Kidney epithelial cell (primary cell): Measurements from ENCODE around the gene BRI3. TPM values are rescaled to one million over a fixed set of nuclear protein-coding genes. Genes with fewer than 3 reads are reported as not detected.

Source experiments
- DNase-seq: peaks from one replicate; pipeline ENCODE4 v3.0.0-alpha.2; 2010; ENCODE audit warnings: low read depth
- H3K27me3 ChIP-seq: 2 replicates; pipeline ENCODE4 v1.6.0; 2011; ENCODE audit warnings: low read length; ENCODE audit not compliant: control insufficient read depth, insufficient read depth
- H3K36me3 ChIP-seq: 2 replicates; pipeline ENCODE4 v1.5.1; 2011; ENCODE audit warnings: low read length; ENCODE audit not compliant: control insufficient read depth, insufficient read depth
- H3K4me3 ChIP-seq: 2 replicates; pipeline ENCODE4 v1.5.1; 2011; ENCODE audit warnings: low read depth, mild to moderate bottlenecking, control low read depth, low read length
- total RNA-seq: library from RNA; depleted of rRNA; stranded (reverse); fragments of >200 nt; gene quantifications from 2 replicates; pipeline ENCODE4 v1.2.3, GENCODE V29; 2015
- TF ChIP-seq, protein P1 (sequence below): IDR thresholded peaks from 2 replicates; pipeline ENCODE4 v1.5.1; 2011; ENCODE audit warnings: mild to moderate bottlenecking, moderate library complexity, low read length, control low read depth, inconsistent platforms; ENCODE audit not compliant: insufficient read depth, poor library complexity, severe bottlenecking

Gene BRI3
- total RNA-seq, 1 donor from 2014 or later: 127 TPM

DNA sequence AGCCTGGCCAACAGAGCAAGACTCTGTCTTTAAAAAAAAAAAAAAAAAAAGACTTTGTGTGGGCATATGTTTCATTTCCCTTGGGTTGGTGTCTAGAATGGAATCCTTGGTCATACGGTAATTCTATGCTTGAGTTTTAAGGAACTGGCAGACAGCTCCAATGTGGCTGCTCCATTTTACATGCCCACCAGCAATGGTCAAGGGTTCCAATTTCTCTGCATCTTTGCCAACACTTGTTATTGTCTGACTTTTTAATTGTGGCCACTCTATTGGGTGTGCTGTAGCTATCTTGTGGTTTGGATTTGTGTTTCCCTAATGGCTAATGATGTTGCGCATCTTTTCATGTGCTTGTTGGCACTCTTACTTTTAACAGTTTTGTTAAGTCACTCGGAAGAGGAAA, 57.6 kb downstream of the BRI3 start:
- no peaks in the 10 kb centered on the region for H3K36me3 ChIP-seq
- no peak for DNase-seq
- TF ChIP-seq, protein P1, sequence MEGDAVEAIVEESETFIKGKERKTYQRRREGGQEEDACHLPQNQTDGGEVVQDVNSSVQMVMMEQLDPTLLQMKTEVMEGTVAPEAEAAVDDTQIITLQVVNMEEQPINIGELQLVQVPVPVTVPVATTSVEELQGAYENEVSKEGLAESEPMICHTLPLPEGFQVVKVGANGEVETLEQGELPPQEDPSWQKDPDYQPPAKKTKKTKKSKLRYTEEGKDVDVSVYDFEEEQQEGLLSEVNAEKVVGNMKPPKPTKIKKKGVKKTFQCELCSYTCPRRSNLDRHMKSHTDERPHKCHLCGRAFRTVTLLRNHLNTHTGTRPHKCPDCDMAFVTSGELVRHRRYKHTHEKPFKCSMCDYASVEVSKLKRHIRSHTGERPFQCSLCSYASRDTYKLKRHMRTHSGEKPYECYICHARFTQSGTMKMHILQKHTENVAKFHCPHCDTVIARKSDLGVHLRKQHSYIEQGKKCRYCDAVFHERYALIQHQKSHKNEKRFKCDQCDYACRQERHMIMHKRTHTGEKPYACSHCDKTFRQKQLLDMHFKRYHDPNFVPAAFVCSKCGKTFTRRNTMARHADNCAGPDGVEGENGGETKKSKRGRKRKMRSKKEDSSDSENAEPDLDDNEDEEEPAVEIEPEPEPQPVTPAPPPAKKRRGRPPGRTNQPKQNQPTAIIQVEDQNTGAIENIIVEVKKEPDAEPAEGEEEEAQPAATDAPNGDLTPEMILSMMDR: no peak
- no peak overlapping the region for H3K4me3 ChIP-seq
- H3K27me3 ChIP-seq: no peaks in the 10 kb centered on the region

DNA sequence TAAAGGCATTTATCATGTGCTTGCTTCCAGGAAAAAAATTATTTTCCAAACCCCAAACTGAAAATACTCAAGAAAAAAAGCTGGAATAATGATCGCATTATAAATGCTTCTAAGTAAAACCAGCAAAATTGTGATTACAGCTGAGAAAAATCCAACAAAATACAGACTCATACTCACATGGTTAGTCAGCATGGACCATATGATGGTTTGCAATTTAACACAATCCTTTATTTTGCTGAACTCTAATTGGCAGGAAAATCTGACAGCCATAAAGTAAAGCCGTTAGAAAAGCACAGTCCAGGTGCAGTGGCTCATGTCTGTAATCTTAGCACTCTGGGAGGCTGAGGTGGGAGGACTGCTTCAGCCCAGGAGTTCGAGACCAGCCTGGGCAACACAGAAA, 59.6 kb downstream of the BRI3 start:
- TF ChIP-seq, protein P1: no peak
- Histone ChIP-seq H3K36me3 (no peaks in the 10 kb centered on the region), H3K4me3 (no peak overlapping the region), H3K27me3 (no peaks in the 10 kb centered on the region)
- DNase-seq: no peak

Other genes with a start within 250 kb of the BRI3 start
- gene LMTK2, start 174.8 kb upstream of the BRI3 start, total RNA-seq: 17.9 and 21.6 TPM in 2 replicates
- 8.1 and 9.7 TPM in 2 replicates for gene BHLHA15, start 70.2 kb upstream of the BRI3 start, total RNA-seq
- gene TECPR1, start 29.5 kb upstream of the BRI3 start, total RNA-seq: 44.0 and 49.4 TPM in 2 replicates
- 32.5 and 38.8 TPM in 2 replicates for gene BAIAP2L1, start 119.4 kb downstream of the BRI3 start, total RNA-seq